WI38 (cell line): ENCODE results near the gene ZNF446.
A peak's percentile ranks its signal among the peaks of the same experiment; 100 is the strongest.
"Not testable (repeated sequence)": the region's sequence is repeated elsewhere in the genome, so short reads cannot be mapped to it uniquely, and the experiment has no call there.

Source experiments
- H3K4me3 ChIP-seq: 2 replicates; pipeline ENCODE4 v1.5.1; 2011; ENCODE audit warnings: low read depth, mild to moderate bottlenecking, control low read depth, low read length
- CTCF ChIP-seq: IDR thresholded peaks from 2 replicates; pipeline ENCODE4 v1.5.1; 2012; ENCODE audit warnings: low read depth, mild to moderate bottlenecking, control low read depth, low read length

ZNF446 gene

GRCh38 chr19:58475714-58476497, at the start of gene ZNF446:
ZNF446 (plus strand) TSS chr19:58476352; CDS start chr19:58477219, 867 bp downstream.
- H3K4me3 ChIP-seq: peak within 1 kb of the TSS; percentile 66
- TF ChIP-seq CTCF: no peak

GRCh38 chr19:58428617-58429016, 47.5 kb upstream of the ZNF446 start:
- TF ChIP-seq CTCF: no peak
- H3K4me3 ChIP-seq: no peak overlapping the region

GRCh38 chr19:58429745-58430144, 46.4 kb upstream of the ZNF446 start:
- H3K4me3 ChIP-seq: no peak overlapping the region
- no peak for TF ChIP-seq CTCF

GRCh38 chr19:58434217-58434616, 41.9 kb upstream of the ZNF446 start:
- TF ChIP-seq CTCF: no peak
- H3K4me3 ChIP-seq: no peak overlapping the region

- H3K4me3 ChIP-seq: peak within 1 kb of the TSS; percentile 83
These were observed 36.3 kb upstream of the ZNF446 start, which contains the start of gene ZNF132 for GRCh38 chr19:58439576-58440554. ZNF132 (minus strand) TSS chr19:58440153; CDS start chr19:58439821, 332 bp downstream.

GRCh38 chr19:58440556-58440955, 35.6 kb upstream of the ZNF446 start:
- TF ChIP-seq CTCF: no peak
- H3K4me3 ChIP-seq: peak overlapping the region; percentile 83

More at GRCh38 chr19:58439576-58440554, 36.3 kb upstream of the ZNF446 start, which contains the start of gene ZNF132:
- no peak for TF ChIP-seq CTCF

- H3K4me3 ChIP-seq: not testable (repeated sequence)
These were observed 33.2 kb upstream of the ZNF446 start for GRCh38 chr19:58442986-58443385.

- not testable (repeated sequence) for H3K4me3 ChIP-seq
These were observed 27.3 kb upstream of the ZNF446 start for GRCh38 chr19:58448860-58449259.

- H3K4me3 ChIP-seq: not testable (repeated sequence)
These were observed 26.2 kb upstream of the ZNF446 start for GRCh38 chr19:58449980-58450379.
